A549 (cell line): ENCODE results near the gene TMEM107. TPM values are rescaled to one million over a fixed set of nuclear protein-coding genes. Genes with fewer than 3 reads are reported as not detected.

ENCODE experiments used
- ATAC-seq, 2 experiments: fragments of 200-7000 bp in 1 of 2; fragments of >200 bp in 1 of 2; cut with Nextera tagmentation in 1 of 2; cut with Tn5 transposase in 1 of 2; 3 replicates each; pipeline versions ENCODE4 v1.8.0 to v1.9.1; 2018 to 2020; ENCODE audit warnings: mild to moderate bottlenecking in 1 of 2, moderate library complexity in 1 of 2
- CTCF ChIA-PET: fragments of 300-600 bp; sonication (Branson Sonifier 250); formaldehyde crosslinking; extraction: SDS; loops from one replicate; lab custom pipeline; 2021; ENCODE audit warnings: antibody characterized with exemption, inconsistent platforms; lab: Yijun Ruan, JAX
- POLR2A ChIA-PET: fragments of 350-600 bp; formaldehyde crosslinking; extraction: SDS; loops from one replicate; lab custom pipeline; 2021; ENCODE audit warnings: antibody characterized with exemption, inconsistent platforms; lab: Yijun Ruan, JAX
- DNase-seq, 2 experiments: peaks; one replicate each; pipeline versions ENCODE4 v3.0.0 to v3.0.0-alpha.2; 2011 to 2016; ENCODE audit warnings: low read depth in 1 of 2, low spot score in 1 of 2
- FAIRE-seq: peaks from 2 replicates; lab custom pipeline; 2011; peaks lifted over from hg19 to GRCh38; lab: Jason Lieb, UNC
- H3K27ac ChIP-seq, 2 experiments: fragments of >200 bp; sonication (Bioruptor Twin); formaldehyde crosslinking; 3 replicates each; pipeline ENCODE4 v1.5.1; 2016 to 2017
- H3K4me1 ChIP-seq: fragments of >200 bp; sonication (Bioruptor Twin); formaldehyde crosslinking; 3 replicates; pipeline ENCODE4 v1.6.1; 2016
- H3K4me2 ChIP-seq: fragments of >200 bp; sonication (Bioruptor Twin); formaldehyde crosslinking; 3 replicates; pipeline ENCODE4 v1.6.1; 2016
- H3K4me3 ChIP-seq: fragments of >200 bp; sonication (Bioruptor Twin); formaldehyde crosslinking; 3 replicates; pipeline ENCODE4 v1.5.1; 2016
- H3K9me3 ChIP-seq: fragments of >200 bp; sonication (Bioruptor Twin); formaldehyde crosslinking; 3 replicates; pipeline ENCODE4 v1.6.1; 2016
- ATOH8 ChIP-seq: fragments of 250-450 bp; sonication (Bioruptor Pico); IDR thresholded peaks from 2 replicates; pipeline ENCODE4 v1.5.0; 2020; ENCODE audit warnings: low read depth, mild to moderate bottlenecking, moderate library complexity
- CHD2 ChIP-seq: fragments of 150-350 bp; IDR thresholded peaks from 2 replicates; pipeline ENCODE4 v1.6.1; 2014; ENCODE audit warnings: low read length; ENCODE audit not compliant: partially characterized antibody
- CHD4 ChIP-seq: fragments of 200-600 bp; sonication (generic); IDR thresholded peaks from 2 replicates; pipeline ENCODE4 v1.6.1; 2016; ENCODE audit warnings: antibody characterized with exemption, mild to moderate bottlenecking, borderline replicate concordance
- E2F6 ChIP-seq: IDR thresholded peaks from 2 replicates; pipeline ENCODE4 v1.6.1; 2012; ENCODE audit warnings: low read depth, borderline replicate concordance
- ELK1 ChIP-seq: fragments of 150-350 bp; IDR thresholded peaks from 2 replicates; pipeline ENCODE4 v1.6.1; 2014; ENCODE audit warnings: low read depth, mild to moderate bottlenecking, low read length
- FOSB ChIP-seq: fragments of 250-450 bp; sonication (Bioruptor Pico); IDR thresholded peaks from 2 replicates; pipeline ENCODE4 v1.5.0; 2020; ENCODE audit warnings: mild to moderate bottlenecking, moderate library complexity
- GATA3 ChIP-seq: IDR thresholded peaks from 2 replicates; pipeline ENCODE4 v1.6.1; 2012; ENCODE audit warnings: borderline replicate concordance
- HOXA7 ChIP-seq: fragments of 250-450 bp; sonication (Bioruptor Pico); IDR thresholded peaks from 2 replicates; pipeline ENCODE4 v1.5.0; 2020; ENCODE audit warnings: mild to moderate bottlenecking, moderate library complexity
- HOXB13 ChIP-seq: fragments of 250-450 bp; sonication (Bioruptor Pico); IDR thresholded peaks from 2 replicates; pipeline ENCODE4 v1.5.0; 2020; ENCODE audit warnings: low read depth, mild to moderate bottlenecking, moderate library complexity
- NFE2L2 ChIP-seq: fragments of 150-350 bp; conservative IDR thresholded peaks from 2 replicates; pipeline ENCODE4 v1.6.1; 2014; ENCODE audit warnings: low read length
- NPAS2 ChIP-seq: fragments of 250-450 bp; sonication (Bioruptor Pico); IDR thresholded peaks from 2 replicates; pipeline ENCODE4 v1.8.0; 2022; ENCODE audit warnings: mild to moderate bottlenecking, moderate library complexity, borderline replicate concordance
- PHF8 ChIP-seq: fragments of 200-600 bp; sonication (generic); IDR thresholded peaks from 2 replicates; pipeline ENCODE4 v1.6.1; 2016; ENCODE audit warnings: low read depth, mild to moderate bottlenecking, antibody characterized with exemption, moderate library complexity, borderline replicate concordance
- POLR2AphosphoS2 ChIP-seq: conservative IDR thresholded peaks from 2 replicates; pipeline ENCODE4 v1.6.1; 2012; ENCODE audit warnings: low read length, improper control_type of control experiment, inconsistent platforms
- RAD21 ChIP-seq, 2 experiments: fragments of >200 bp in 1 of 2; sonication (Bioruptor Twin) in 1 of 2; formaldehyde crosslinking in 1 of 2; IDR thresholded peaks in 1 of 2; conservative IDR thresholded peaks in 1 of 2; 2 replicates in 1 of 2; 3 replicates in 1 of 2; pipeline ENCODE4 v1.6.1; 2012 to 2018; ENCODE audit warnings: inconsistent platforms in 1 of 2
- RCOR1 ChIP-seq: fragments of 150-350 bp; IDR thresholded peaks from 2 replicates; pipeline ENCODE4 v1.6.1; 2014; ENCODE audit warnings: antibody characterized with exemption, low read length, low read depth
- REST ChIP-seq: fragments of 200-600 bp; sonication (generic); IDR thresholded peaks from 2 replicates; pipeline ENCODE4 v1.6.1; 2016; ENCODE audit warnings: antibody characterized with exemption, mild to moderate bottlenecking, moderate library complexity
- SMC3 ChIP-seq: fragments of >200 bp; sonication (Bioruptor Twin); formaldehyde crosslinking; IDR thresholded peaks from 3 replicates; pipeline ENCODE4 v1.6.1; 2018; ENCODE audit warnings: inconsistent platforms
- TFCP2L1 ChIP-seq: fragments of 250-450 bp; sonication (Bioruptor Pico); IDR thresholded peaks from 2 replicates; pipeline ENCODE4 v1.5.0; 2021; ENCODE audit warnings: mild to moderate bottlenecking
- USF2 ChIP-seq: fragments of 450-650 bp; IDR thresholded peaks from 2 replicates; pipeline ENCODE4 v1.6.1; 2014; ENCODE audit warnings: antibody characterized with exemption
- ZC3H11A ChIP-seq: fragments of 450-650 bp; IDR thresholded peaks from 2 replicates; pipeline ENCODE4 v1.6.1; 2014; ENCODE audit warnings: antibody characterized with exemption, mild to moderate bottlenecking
- ZFP36 ChIP-seq: fragments of 450-650 bp; IDR thresholded peaks from 2 replicates; pipeline ENCODE4 v1.6.1; 2014; ENCODE audit warnings: borderline replicate concordance; ENCODE audit not compliant: partially characterized antibody
- ZSCAN20 ChIP-seq: fragments of 250-450 bp; sonication (Bioruptor Pico); IDR thresholded peaks from 2 replicates; pipeline ENCODE4 v1.8.0; 2022; ENCODE audit warnings: mild to moderate bottlenecking, moderate library complexity
- WGBS: methylation state at CpG from one replicate; pipeline ENCODE4 v1.1.6; 2017; ENCODE audit errors: missing lambda C conversion rate; 5-methylcytosine and 5-hydroxymethylcytosine counted together
- polyA plus RNA-seq, 4 experiments: library from polyadenylated mRNA; depleted of rRNA in 3 of 4; stranded (reverse); fragments of >200 nt; fragmentation: RNase III in 1 of 4; extraction: RNeasy Plus Mini Kit Qiagen cat#74134 plus additional on column Dnase treatment in 1 of 4; gene quantifications; 2 replicates in 3 of 4; 3 replicates in 1 of 4; pipeline ENCODE4 v1.2.3, GENCODE V29; 2011 to 2017

The TMEM107 gene
- polyA plus RNA-seq, 2 of the 4 experiments (the other 2 are of a cell fraction) = 17.0 to 22.8 TPM

- DNase-seq = peak; percentile 62 to 75
- H3K9me3 ChIP-seq = no peaks in the 10 kb centered on the region
- ChIA-PET POLR2A (interaction anchor here (0.7 to 2.1 kb wide), 7 partner anchors 11 to 237 kb away, joined by 5 to 14 read pairs (median 8); partner anchors contain the start of gene BORCS6), CTCF (interaction anchor here (1.8 to 26.5 kb wide), 4 partner anchors 13 to 96 kb away, joined by 6 to 601 read pairs (median 44); partner anchors contain the start of genes PER1 and VAMP2)
- FAIRE-seq = no peak
- H3K4me1 ChIP-seq = peaks cover 19% of the 10 kb centered on the region
- peak overlapping the region; percentile 95 for H3K4me2 ChIP-seq
- ATAC-seq = peak in 1 of 2 experiments; percentile 10; a peak in 3 of 6 replicates
- peak; percentile 62 for TF ChIP-seq ZFP36
- TF ChIP-seq NPAS2 = no peak
- peak; percentile 39 for TF ChIP-seq CHD2
- no peak for TF ChIP-seq POLR2AphosphoS2
- TF ChIP-seq CHD4 = peak; percentile 79; the same call in 1 of the 2 replicates
- TF ChIP-seq HOXB13 (CRISPR knock-in tag) = no peak
- 0 out of 3 replicates have a peak, but pooled peaks have one; percentile 0 for TF ChIP-seq SMC3
- TF ChIP-seq TFCP2L1 (CRISPR knock-in tag) = peak; percentile 51; the same call in 1 of the 2 replicates
- under 1% methylated on average over 35 of the region's 35 CpGs for WGBS
- H3K4me3 ChIP-seq = peak overlapping the region; percentile 56
- peak overlapping the region; percentile 73 to 86 for H3K27ac ChIP-seq
Measured at GRCh38 chr17:8125947-8126490, 50.2 kb downstream of the TMEM107 start.

GRCh38 chr17:8125154-8125946 is 50.8 kb downstream of the TMEM107 start:
- ChIA-PET CTCF (interaction anchor here (1.3 to 26.5 kb wide), 8 partner anchors 8 to 176 kb away, joined by 5 to 601 read pairs (median 56); partner anchors contain the start of genes PER1 and VAMP2), POLR2A (interaction anchor here (0.7 to 3.9 kb wide), 7 partner anchors 12 to 236 kb away, joined by 4 to 35 read pairs (median 8); partner anchors contain the start of genes BORCS6 and CTC1)
- ATAC-seq (peak in 1 of 2 experiments; percentile 18; a peak in 3 of 6 replicates), DNase-seq (peak; percentile 81 to 84), FAIRE-seq (no peak)
- Histone ChIP-seq H3K9me3 (no peaks in the 10 kb centered on the region), H3K27ac (peak overlapping the region; percentile 73 to 86), H3K4me2 (peak overlapping the region; percentile 95), H3K4me3 (peak overlapping the region; percentile 56), H3K4me1 (peaks cover 19% of the 10 kb centered on the region)
- WGBS = 15% methylated on average over 30 of the region's 40 CpGs
- no peak for TF ChIP-seq ELK1
- peak; percentile 8; the same call in 1 of the 3 replicates for TF ChIP-seq SMC3
- peak; percentile 29; the same call in 1 of the 2 replicates for TF ChIP-seq REST
- peak; percentile 44; the same call in 1 of the 2 replicates for TF ChIP-seq E2F6
- no peak for TF ChIP-seq NFE2L2
- TF ChIP-seq ZSCAN20 (CRISPR knock-in tag) = no peak
- 0 out of 5 replicates have a peak, but pooled peaks of 1 of the 2 experiments have one; percentile 5 for TF ChIP-seq RAD21 (conservative IDR thresholded peaks at IDR 0.05 in 1 of 2, IDR thresholded peaks at IDR 0.05 in 1 of 2)
- no peak for TF ChIP-seq CHD4
- peak; percentile 6; the same call in 1 of the 2 replicates for TF ChIP-seq GATA3
- TF ChIP-seq ATOH8 (CRISPR knock-in tag) = no peak; the same call in 1 of the 2 replicates
- TF ChIP-seq POLR2AphosphoS2 = peak; percentile 96; the same call in 1 of the 2 replicates
- no peak for TF ChIP-seq USF2
- TF ChIP-seq FOSB = peak; percentile 96
- TF ChIP-seq PHF8 = no peak
- TF ChIP-seq HOXA7 (CRISPR knock-in tag) = peak; percentile 96
- no peak for TF ChIP-seq ZC3H11A
- TF ChIP-seq RCOR1 = 0 out of 2 replicates have a peak, but pooled peaks have one; percentile 33
